HUES64 (cell line): ENCODE measurements around the gene GAPDH.

Experiments
- H3K27ac ChIP-seq: 2 replicates; pipeline ENCODE4 v1.7.0; 2013; ENCODE audit warnings: low read depth, low read length, inconsistent platforms
- H3K27me3 ChIP-seq: 2 replicates; pipeline ENCODE4 v1.6.1; 2013; ENCODE audit warnings: mild to moderate bottlenecking, low read length; ENCODE audit not compliant: insufficient read depth
- H3K36me3 ChIP-seq: 2 replicates; pipeline ENCODE4 v1.6.1; 2013; ENCODE audit warnings: mild to moderate bottlenecking, low read length; ENCODE audit not compliant: insufficient read depth
- H3K4me1 ChIP-seq: 2 replicates; pipeline ENCODE4 v1.6.1; 2013; ENCODE audit warnings: mild to moderate bottlenecking, low read length, moderate library complexity; ENCODE audit not compliant: insufficient read depth
- H3K4me3 ChIP-seq: 2 replicates; pipeline ENCODE4 v1.5.1; 2013; ENCODE audit warnings: mild to moderate bottlenecking, low read length, moderate library complexity
- H3K9ac ChIP-seq: 2 replicates; pipeline ENCODE4 v1.6.1; 2013; ENCODE audit warnings: mild to moderate bottlenecking, low read depth, low read length
- H3K9me3 ChIP-seq: 2 replicates; pipeline ENCODE4 v1.6.1; 2013; ENCODE audit warnings: low read depth, low read length; ENCODE audit not compliant: insufficient read depth
- WGBS: fragments of 150-250, 120-280 bp; methylation state at CpG from one replicate; pipeline ENCODE4 v1.1.7; 2013; ENCODE audit warnings: missing lambda C conversion rate; 5-methylcytosine and 5-hydroxymethylcytosine counted together

The GAPDH gene

GRCh38 chr12:6529291-6529737 lies 5.0 kb upstream of the GAPDH start:
- Histone ChIP-seq H3K9ac (no peak overlapping the region), H3K27me3 (no peaks in the 10 kb centered on the region), H3K4me1 (peaks cover 14% of the 10 kb centered on the region), H3K36me3 (peaks cover 77% of the 10 kb centered on the region), H3K27ac (peak overlapping the region; percentile 33; the same call in 1 of the 2 replicates), H3K9me3 (no peaks in the 10 kb centered on the region), H3K4me3 (no peak overlapping the region)
- 85% methylated on average over 8 of the region's 9 CpGs for WGBS

GRCh38 chr12:6530576-6531260 lies 3.6 kb upstream of the GAPDH start:
- no peak overlapping the region for H3K4me3 ChIP-seq
- peaks cover 14% of the 10 kb centered on the region for H3K4me1 ChIP-seq
- peaks cover 71% of the 10 kb centered on the region for H3K36me3 ChIP-seq
- H3K9me3 ChIP-seq, result no peaks in the 10 kb centered on the region
- H3K27me3 ChIP-seq, result no peaks in the 10 kb centered on the region
- no peak overlapping the region for H3K27ac ChIP-seq
- 96% methylated on average over 18 of the region's 18 CpGs for WGBS
- H3K9ac ChIP-seq, result no peak overlapping the region

GRCh38 chr12:6532051-6532926 lies 2.0 kb upstream of the GAPDH start:
- Histone ChIP-seq H3K4me1 (peaks cover 20% of the 10 kb centered on the region), H3K27ac (peak overlapping the region; percentile 99), H3K9ac (peak overlapping the region; percentile 99)

GRCh38 chr12:6532927-6533652 lies 1.2 kb upstream of the GAPDH start:
- H3K4me3 ChIP-seq, result peak overlapping the region; percentile 97
- H3K27ac ChIP-seq, result peak overlapping the region; percentile 99
- 3% methylated on average over 14 of the region's 14 CpGs for WGBS
- no peaks in the 10 kb centered on the region for H3K27me3 ChIP-seq
- H3K9ac ChIP-seq, result peak overlapping the region; percentile 99
- no peaks in the 10 kb centered on the region for H3K9me3 ChIP-seq
- H3K4me1 ChIP-seq, result peaks cover 20% of the 10 kb centered on the region
- peaks cover 71% of the 10 kb centered on the region for H3K36me3 ChIP-seq

More at GRCh38 chr12:6532051-6532926, 2.0 kb upstream of the GAPDH start:
- Histone ChIP-seq H3K9me3 (no peaks in the 10 kb centered on the region), H3K36me3 (peaks cover 71% of the 10 kb centered on the region), H3K4me3 (peak overlapping the region; percentile 97), H3K27me3 (no peaks in the 10 kb centered on the region)
- 35% methylated on average over 20 of the region's 20 CpGs for WGBS

GRCh38 chr12:6533653-6533922 lies 729 bp upstream of the GAPDH start:
- WGBS, result 2% methylated on average over 8 of the region's 9 CpGs
- Histone ChIP-seq H3K4me1 (peaks cover 20% of the 10 kb centered on the region), H3K4me3 (peak overlapping the region; percentile 97), H3K27me3 (no peaks in the 10 kb centered on the region), H3K27ac (peak overlapping the region; percentile 99), H3K9me3 (no peaks in the 10 kb centered on the region), H3K36me3 (peaks cover 71% of the 10 kb centered on the region), H3K9ac (peak overlapping the region; percentile 99)

GRCh38 chr12:6534695-6534944 lies 303 bp downstream of the GAPDH start:
- peaks cover 20% of the 10 kb centered on the region for H3K4me1 ChIP-seq
- peak overlapping the region; percentile 97 for H3K4me3 ChIP-seq
- H3K9me3 ChIP-seq, result no peaks in the 10 kb centered on the region
- peak overlapping the region; percentile 99 for H3K27ac ChIP-seq
- H3K36me3 ChIP-seq, result peaks cover 66% of the 10 kb centered on the region
- peak overlapping the region; percentile 99 for H3K9ac ChIP-seq
- WGBS, result 1% methylated on average over 24 of the region's 25 CpGs
- H3K27me3 ChIP-seq, result no peaks in the 10 kb centered on the region

GRCh38 chr12:6534945-6535696 lies 804 bp downstream of the GAPDH start:
- Histone ChIP-seq H3K9me3 (no peaks in the 10 kb centered on the region), H3K27me3 (no peaks in the 10 kb centered on the region), H3K4me1 (peaks cover 20% of the 10 kb centered on the region), H3K4me3 (peak overlapping the region; percentile 97), H3K36me3 (peaks cover 64% of the 10 kb centered on the region), H3K27ac (peak overlapping the region; percentile 99), H3K9ac (peak overlapping the region; percentile 99)
- WGBS, result under 1% methylated on average over 52 of the region's 52 CpGs

- Histone ChIP-seq H3K27me3 (no peaks in the 10 kb centered on the region), H3K9ac (peak overlapping the region; percentile 99), H3K9me3 (no peaks in the 10 kb centered on the region), H3K36me3 (peaks cover 59% of the 10 kb centered on the region), H3K4me3 (peak overlapping the region; percentile 97), H3K4me1 (peaks cover 20% of the 10 kb centered on the region), H3K27ac (peak overlapping the region; percentile 99)
- WGBS, result 4% methylated on average over 6 of the region's 6 CpGs
These were observed 1.3 kb downstream of the GAPDH start for GRCh38 chr12:6535697-6535946.

GRCh38 chr12:6535960-6536847 lies 1.9 kb downstream of the GAPDH start:
- H3K9ac ChIP-seq, result peak overlapping the region; percentile 99
- peaks cover 25% of the 10 kb centered on the region for H3K4me1 ChIP-seq
- H3K27ac ChIP-seq, result peak overlapping the region; percentile 99
- H3K4me3 ChIP-seq, result peak overlapping the region; percentile 97
- H3K27me3 ChIP-seq, result no peaks in the 10 kb centered on the region
- 72% methylated on average over 10 of the region's 10 CpGs for WGBS
- peaks cover 53% of the 10 kb centered on the region for H3K36me3 ChIP-seq
- no peaks in the 10 kb centered on the region for H3K9me3 ChIP-seq

- Histone ChIP-seq H3K27ac (peak overlapping the region; percentile 99; the same call in 1 of the 2 replicates), H3K4me3 (peak overlapping the region; percentile 97; the same call in 1 of the 2 replicates), H3K9ac (peak overlapping the region; percentile 99; the same call in 1 of the 2 replicates), H3K4me1 (peaks cover 20% of the 10 kb centered on the region), H3K36me3 (peaks cover 46% of the 10 kb centered on the region), H3K27me3 (no peaks in the 10 kb centered on the region), H3K9me3 (no peaks in the 10 kb centered on the region)
- WGBS, result 88% methylated on average over 16 of the region's 19 CpGs
These were observed 2.7 kb downstream of the GAPDH start for GRCh38 chr12:6536894-6537579.
